Vagina (tissue), 2 donors: ENCODE data around the gene PAAF1. TPM values are rescaled to one million over a fixed set of nuclear protein-coding genes. Genes with fewer than 3 reads are reported as not detected.

Source experiments
- DNase-seq, 2 donors: peaks; one replicate each; pipeline ENCODE4 v3.0.0-alpha.2; 2017; ENCODE audit errors: extremely low spot score in 2 of 2
- H3K27ac ChIP-seq: fragments of 200-600 bp; sonication (generic); one replicate; pipeline ENCODE4 v1.5.1; 2019
- H3K27me3 ChIP-seq: fragments of 200-600 bp; sonication (generic); one replicate; pipeline ENCODE4 v1.5.1; 2019
- H3K36me3 ChIP-seq, 2 donors: fragments of 200-600 bp; sonication (generic); one replicate each; pipeline ENCODE4 v1.5.1; 2017 to 2019
- H3K4me1 ChIP-seq: fragments of 200-600 bp; sonication (generic); one replicate; pipeline ENCODE4 v1.5.1; 2019
- H3K4me3 ChIP-seq, 2 donors: fragments of 200-600 bp; sonication (generic); 1 replicate in 1 of 2; 2 replicates in 1 of 2; pipeline ENCODE4 v1.5.1; 2016 to 2019
- H3K9me3 ChIP-seq: fragments of 200-600 bp; sonication (generic); one replicate; pipeline ENCODE4 v1.5.1; 2019
- CTCF ChIP-seq, 3 experiments: fragments of 450-650 bp in 2 of 3; fragments of 200-600 bp in 1 of 3; sonication (generic) in 1 of 3; IDR thresholded peaks; one replicate each; pipeline ENCODE4 v1.5.1; 2017 to 2019; ENCODE audit warnings: antibody characterized with exemption in 3 of 3, mild to moderate bottlenecking in 2 of 3, moderate library complexity in 2 of 3
- POLR2A ChIP-seq, 2 donors: fragments of 450-650 bp; IDR thresholded peaks; one replicate each; pipeline ENCODE4 v1.6.1; 2017; ENCODE audit warnings: antibody characterized with exemption in 2 of 2, mild to moderate bottlenecking in 2 of 2, moderate library complexity in 2 of 2
- POLR2AphosphoS5 ChIP-seq, 2 donors: sonication (generic); formaldehyde crosslinking; IDR thresholded peaks; one replicate each; pipeline ENCODE4 v1.9.0; 2017; ENCODE audit warnings: antibody characterized with exemption in 2 of 2, mild to moderate bottlenecking in 2 of 2, low read depth in 1 of 2; ENCODE audit not compliant: insufficient read depth in 1 of 2
- intact Hi-C: fragments of 100-400 bp; cut with DNase I; formaldehyde crosslinking; loops from one replicate; pipeline ENCODE4 v1.15.1; 2023
- total RNA-seq: library from RNA; depleted of rRNA; stranded (reverse); fragments of >200 nt; gene quantifications from one replicate; pipeline ENCODE4 v1.2.3, GENCODE V29; 2016

The PAAF1 gene
- 4.2 TPM for total RNA-seq

- peak within 1 kb of the TSS; percentile 75 for H3K27ac ChIP-seq
- intact Hi-C loops: no loop called here
- TF ChIP-seq POLR2AphosphoS5 (IDR thresholded peaks at IDR 0.05; ENCODE audit: insufficient read depth in 1 of 2, low read depth in 1 of 2): peak; percentile 92 to 96
- no peak for TF ChIP-seq POLR2A (IDR thresholded peaks at IDR 0.05)
- peak in 1 of 2 donors; percentile 94 for DNase-seq
- H3K27me3 ChIP-seq: no peaks in the 10 kb centered on the region
- H3K9me3 ChIP-seq: no peaks in the 10 kb centered on the region
- H3K36me3 ChIP-seq: peaks cover 0 to 17% of the 10 kb centered on the region in 2 donors
- peaks cover 31% of the 10 kb centered on the region for H3K4me1 ChIP-seq
- peak within 1 kb of the TSS; percentile 75 to 83 for H3K4me3 ChIP-seq
These were observed at the start of gene PAAF1, which contains the start of gene COA4 for GRCh38 chr11:73876424-73877310. PAAF1 (plus strand) TSS chr11:73876999; CDS start chr11:73877022, 23 bp downstream. COA4 (minus strand) TSS chr11:73876846; CDS start chr11:73873378, 3,468 bp downstream.

GRCh38 chr11:73830261-73830660 lies 46.5 kb upstream of the PAAF1 start:
- peaks cover 0 to 7% of the 10 kb centered on the region in 2 donors for H3K36me3 ChIP-seq

GRCh38 chr11:73833067-73833466 lies 43.7 kb upstream of the PAAF1 start:
- no peak for DNase-seq
- no peaks in the 10 kb centered on the region for H3K27me3 ChIP-seq
- no peak overlapping the region for H3K4me3 ChIP-seq
- H3K4me1 ChIP-seq: no peaks in the 10 kb centered on the region
- H3K36me3 ChIP-seq: peaks cover 0 to 7% of the 10 kb centered on the region in 2 donors
- H3K9me3 ChIP-seq: no peaks in the 10 kb centered on the region
- intact Hi-C loops: no loop called here
- no peak overlapping the region for H3K27ac ChIP-seq
- TF ChIP-seq POLR2AphosphoS5 (IDR thresholded peaks at IDR 0.05; ENCODE audit: insufficient read depth in 1 of 2, low read depth in 1 of 2): no peak
- TF ChIP-seq POLR2A (IDR thresholded peaks at IDR 0.05): no peak
- no peak for TF ChIP-seq CTCF (IDR thresholded peaks at IDR 0.05)

More at GRCh38 chr11:73830261-73830660, 46.5 kb upstream of the PAAF1 start:
- TF ChIP-seq POLR2A (IDR thresholded peaks at IDR 0.05) (no peak), CTCF (IDR thresholded peaks at IDR 0.05) (no peak), POLR2AphosphoS5 (IDR thresholded peaks at IDR 0.05; ENCODE audit: insufficient read depth in 1 of 2, low read depth in 1 of 2) (no peak)
- intact Hi-C loops: no loop called here
- Histone ChIP-seq H3K4me1 (no peaks in the 10 kb centered on the region), H3K9me3 (no peaks in the 10 kb centered on the region), H3K27me3 (no peaks in the 10 kb centered on the region), H3K27ac (no peak overlapping the region), H3K4me3 (no peak overlapping the region)
- DNase-seq: no peak

- TF ChIP-seq POLR2A (IDR thresholded peaks at IDR 0.05) (no peak), POLR2AphosphoS5 (IDR thresholded peaks at IDR 0.05; ENCODE audit: insufficient read depth in 1 of 2, low read depth in 1 of 2) (no peak), CTCF (IDR thresholded peaks at IDR 0.05) (no peak)
- intact Hi-C loops: no loop called here
- no peak for DNase-seq
- Histone ChIP-seq H3K27me3 (no peaks in the 10 kb centered on the region), H3K36me3 (peaks cover 0 to 10% of the 10 kb centered on the region in 2 donors), H3K27ac (no peak overlapping the region), H3K4me3 (no peak overlapping the region), H3K4me1 (no peaks in the 10 kb centered on the region), H3K9me3 (no peaks in the 10 kb centered on the region)
These were observed 38.2 kb upstream of the PAAF1 start for GRCh38 chr11:73838443-73839122.

GRCh38 chr11:73839123-73839457 lies 37.7 kb upstream of the PAAF1 start:
- H3K27ac ChIP-seq: no peak overlapping the region
- H3K4me1 ChIP-seq: no peaks in the 10 kb centered on the region
- intact Hi-C loops: no loop called here
- no peak for DNase-seq
- H3K9me3 ChIP-seq: no peaks in the 10 kb centered on the region
- TF ChIP-seq POLR2AphosphoS5 (IDR thresholded peaks at IDR 0.05; ENCODE audit: insufficient read depth in 1 of 2, low read depth in 1 of 2) (no peak), POLR2A (IDR thresholded peaks at IDR 0.05) (no peak), CTCF (IDR thresholded peaks at IDR 0.05) (no peak)
- H3K27me3 ChIP-seq: no peaks in the 10 kb centered on the region
- H3K4me3 ChIP-seq: no peak overlapping the region
- peaks cover 0 to 15% of the 10 kb centered on the region in 2 donors for H3K36me3 ChIP-seq
